ENCODE results near the gene SLC18A2. TPM values are rescaled to one million over a fixed set of nuclear protein-coding genes. Genes with fewer than 3 reads are reported as not detected.

SLC18A2 gene
- total and polyA plus RNA-seq, 2 of the 8 experiments (the other 6 are each of a cell fraction or from before 2014, with no cell fraction given) = 6.5 to 7.0 TPM

- Histone ChIP-seq H3K4me3 (ENCODE audit: extremely low read depth in 1 of 4, insufficient read depth in 2 of 4, low read depth in 3 of 4, low read length in 4 of 4) (no peak overlapping the region), H3K23ac (ENCODE audit: insufficient read length) (no peak overlapping the region), H2AK5ac (ENCODE audit: low read depth, low read length) (no peak overlapping the region; the same call in 1 of the 2 replicates), H3K4ac (replicated peaks; ENCODE audit: insufficient read length, low read depth, low read length) (no peak overlapping the region), H4K5ac (ENCODE audit: insufficient read length, low read depth, low read length) (no peak overlapping the region), H3K56ac (replicated peaks; ENCODE audit: insufficient read length, low read depth, low read length) (no peak overlapping the region), H3K23me2 (ENCODE audit: low read depth, low read length) (no peaks in the 10 kb centered on the region; the same call in 1 of the 2 replicates), H3K79me1 (ENCODE audit: low read depth, low read length) (no peaks in the 10 kb centered on the region), H4K91ac (replicated peaks; ENCODE audit: insufficient read length, low read length) (no peak overlapping the region), H4K20me1 (replicated peaks in 1 of 2; ENCODE audit: control insufficient read depth in 1 of 2, insufficient read depth in 2 of 2, low read length in 2 of 2) (no peaks in the 10 kb centered on the region), H3K4me1 (replicated peaks in 1 of 4; ENCODE audit: control insufficient read depth in 3 of 4, insufficient read depth in 4 of 4, low read length in 3 of 4) (no peaks in the 10 kb centered on the region), H3K4me2 (ENCODE audit: insufficient read depth in 1 of 2, low read depth in 2 of 2, low read length in 2 of 2) (no peak overlapping the region), H3K14ac (ENCODE audit: insufficient read length) (no peak overlapping the region), H2BK20ac (ENCODE audit: low read length) (no peak overlapping the region), H3K9ac (replicated peaks in 1 of 4; ENCODE audit: extremely low read depth in 1 of 4, low read depth in 3 of 4, low read length in 3 of 4) (no peak overlapping the region), H2BK5ac (ENCODE audit: low read depth, low read length) (no peak overlapping the region), H2BK120ac (replicated peaks; ENCODE audit: low read depth, low read length) (no peak overlapping the region), H3K79me2 (ENCODE audit: control insufficient read depth in 1 of 2, insufficient read depth in 2 of 2, low read length in 2 of 2) (no peaks in the 10 kb centered on the region), H3K27ac (ENCODE audit: low read depth, low read length) (no peak overlapping the region), H2BK12ac (ENCODE audit: low read depth, low read length) (0 out of 2 replicates have a peak overlapping the region, but pooled peaks have one; percentile 82), H3K9me3 (ENCODE audit: insufficient read depth in 2 of 2, low read depth in 1 of 2, low read length in 1 of 2) (no peaks in the 10 kb centered on the region), H3K27me3 (replicated peaks in 1 of 4; ENCODE audit: control insufficient read depth in 3 of 4, extremely low read depth in 1 of 4, insufficient read depth in 3 of 4, low read length in 3 of 4) (no peaks in the 10 kb centered on the region), H2AFZ (ENCODE audit: low read length) (no peak overlapping the region), H3K36me3 (ENCODE audit: control insufficient read depth in 2 of 4, insufficient read depth in 4 of 4, low read length in 3 of 4) (no peaks in the 10 kb centered on the region), H4K8ac (ENCODE audit: extremely low read depth, insufficient read depth, low read length) (no peak overlapping the region), H2BK15ac (ENCODE audit: low read length) (no peak overlapping the region), H3K18ac (ENCODE audit: extremely low read depth, low read length) (no peak overlapping the region)
- FAIRE-seq = no peak
- no peak for DNase-seq (ENCODE audit: low read depth in 1 of 2, low spot score in 2 of 2)
- ChIA-PET POLR2A (ENCODE audit: partially characterized antibody) (no interaction called here), CTCF (ENCODE audit: partially characterized antibody) (interaction anchor here (0.8 to 6.6 kb wide), 9 partner anchors 11 to 221 kb away, joined by 3 to 97 read pairs (median 10); partner anchors contain the start of gene SLC18A2)
- TF ChIP-seq TAF7 (optimal IDR thresholded peaks at IDR 0.05; ENCODE audit: borderline replicate concordance, low read depth, low read length) (no peak), RAD21 (IDR thresholded peaks at IDR 0.05 in 1 of 2, conservative IDR thresholded peaks at IDR 0.05 in 1 of 2; ENCODE audit: low read depth in 2 of 2, low read length in 2 of 2) (no peak), RFX5 (IDR thresholded peaks at IDR 0.05; ENCODE audit: borderline replicate concordance, low read depth, low read length) (no peak), EGR1 (IDR thresholded peaks at IDR 0.05; ENCODE audit: borderline replicate concordance, low read depth, low read length) (no peak), FOSL1 (IDR thresholded peaks at IDR 0.05; ENCODE audit: insufficient read depth, low read depth, low read length) (no peak), KDM1A (IDR thresholded peaks at IDR 0.05; ENCODE audit: borderline replicate concordance, low read length) (no peak), PHF8 (conservative IDR thresholded peaks at IDR 0.05; ENCODE audit: low read depth, low read length) (no peak), ZNF274 (IDR thresholded peaks at IDR 0.05; ENCODE audit: borderline replicate concordance, extremely low read depth, low read length) (no peak), BCL11A (IDR thresholded peaks at IDR 0.05; ENCODE audit: low read depth in 2 of 2, low read length in 2 of 2) (no peak), E2F6 (IDR thresholded peaks at IDR 0.05) (no peak), TAF1 (IDR thresholded peaks at IDR 0.05; ENCODE audit: low read depth, low read length) (no peak), ATF3 (IDR thresholded peaks at IDR 0.05; ENCODE audit: insufficient read depth, low read depth, low read length) (no peak), HDAC2 (IDR thresholded peaks at IDR 0.05; ENCODE audit: borderline replicate concordance in 1 of 2, low read depth in 2 of 2, low read length in 2 of 2) (no peak)
Observed at GRCh38 chr10:117228210-117228609, 12.7 kb upstream of the SLC18A2 start.
